ENCODE measurements around the gene FAM131B.

DNA sequence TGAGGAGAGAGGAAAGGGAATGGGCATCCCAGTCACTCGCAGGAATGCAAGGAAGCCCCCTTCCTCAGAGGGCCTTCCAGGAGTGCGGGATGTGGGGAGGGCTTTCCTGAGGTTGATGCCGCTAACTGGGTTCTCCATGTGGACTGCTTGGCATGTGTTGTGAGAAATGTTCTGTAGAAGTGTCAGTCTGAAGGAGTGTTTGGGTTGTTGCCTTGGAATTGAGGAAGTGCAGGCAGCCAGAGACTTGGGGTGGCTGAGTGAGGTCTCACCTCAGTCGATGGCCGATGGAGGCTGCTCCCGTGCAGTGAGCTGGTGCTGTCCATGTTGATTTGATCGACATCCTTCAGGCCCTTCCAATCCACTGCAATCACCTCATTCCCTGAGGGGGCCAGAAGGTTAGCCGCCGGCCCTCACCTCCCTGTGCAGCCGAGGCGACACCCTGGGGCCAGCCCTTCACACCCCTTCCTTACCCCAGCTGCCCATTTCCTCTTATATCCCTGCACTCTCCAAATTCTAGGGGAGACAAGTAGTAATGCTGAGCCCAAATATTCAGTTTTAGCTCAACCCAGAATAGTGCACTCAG lies 2.7 kb downstream of the FAM131B start:
- TF ChIP-seq, protein P1, sequence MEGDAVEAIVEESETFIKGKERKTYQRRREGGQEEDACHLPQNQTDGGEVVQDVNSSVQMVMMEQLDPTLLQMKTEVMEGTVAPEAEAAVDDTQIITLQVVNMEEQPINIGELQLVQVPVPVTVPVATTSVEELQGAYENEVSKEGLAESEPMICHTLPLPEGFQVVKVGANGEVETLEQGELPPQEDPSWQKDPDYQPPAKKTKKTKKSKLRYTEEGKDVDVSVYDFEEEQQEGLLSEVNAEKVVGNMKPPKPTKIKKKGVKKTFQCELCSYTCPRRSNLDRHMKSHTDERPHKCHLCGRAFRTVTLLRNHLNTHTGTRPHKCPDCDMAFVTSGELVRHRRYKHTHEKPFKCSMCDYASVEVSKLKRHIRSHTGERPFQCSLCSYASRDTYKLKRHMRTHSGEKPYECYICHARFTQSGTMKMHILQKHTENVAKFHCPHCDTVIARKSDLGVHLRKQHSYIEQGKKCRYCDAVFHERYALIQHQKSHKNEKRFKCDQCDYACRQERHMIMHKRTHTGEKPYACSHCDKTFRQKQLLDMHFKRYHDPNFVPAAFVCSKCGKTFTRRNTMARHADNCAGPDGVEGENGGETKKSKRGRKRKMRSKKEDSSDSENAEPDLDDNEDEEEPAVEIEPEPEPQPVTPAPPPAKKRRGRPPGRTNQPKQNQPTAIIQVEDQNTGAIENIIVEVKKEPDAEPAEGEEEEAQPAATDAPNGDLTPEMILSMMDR (IDR thresholded peaks at IDR 0.05) = no peak
- no peak for TF ChIP-seq POLR2A (IDR thresholded peaks at IDR 0.05)

Measured in thyroid gland (tissue), 4 donors.